GM19238 (cell line): Measurements from ENCODE around the gene WFDC10B.
"Not testable (repeated sequence)": the region's sequence is repeated elsewhere in the genome, so short reads cannot be mapped to it uniquely, and the experiment has no call there.

ENCODE experiments used
- DNase-seq: peaks from one replicate; pipeline ENCODE4 v3.0.0; 2011; ENCODE audit warnings: low spot score; ENCODE audit not compliant: insufficient read length

The WFDC10B gene

DNA sequence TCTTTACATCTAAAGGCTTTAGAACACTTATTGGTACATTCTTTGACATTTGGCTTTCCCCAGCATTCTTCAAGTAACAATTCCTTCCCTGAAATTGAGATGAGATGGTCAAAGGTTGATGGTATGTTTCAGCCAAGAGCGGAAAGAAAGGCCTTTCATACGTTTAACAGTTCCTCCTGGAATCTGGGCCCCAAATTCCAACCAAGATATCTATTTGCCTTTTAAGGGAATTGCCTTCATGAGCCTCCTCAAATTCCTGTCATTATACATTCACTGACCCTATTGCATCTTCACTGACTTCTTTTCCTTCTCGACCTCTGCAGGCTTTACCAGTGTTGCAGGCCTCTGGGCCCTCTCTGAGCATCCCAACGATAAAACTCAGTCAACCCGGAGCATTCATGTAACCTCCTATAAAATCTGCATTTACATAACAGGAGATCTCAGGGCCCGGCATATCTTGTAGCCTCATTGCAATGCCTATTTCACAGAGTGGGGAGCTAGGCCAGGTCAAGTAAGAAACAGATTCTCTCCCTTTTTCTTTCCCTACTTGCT lies 55.4 kb downstream of the WFDC10B start:
- no peak for DNase-seq

GRCh38 chr20:45647441-45648050 lies 57.3 kb downstream of the WFDC10B start:
- DNase-seq = no peak

- DNase-seq = no peak
These were observed 57.9 kb downstream of the WFDC10B start for GRCh38 chr20:45646875-45647274.

DNA sequence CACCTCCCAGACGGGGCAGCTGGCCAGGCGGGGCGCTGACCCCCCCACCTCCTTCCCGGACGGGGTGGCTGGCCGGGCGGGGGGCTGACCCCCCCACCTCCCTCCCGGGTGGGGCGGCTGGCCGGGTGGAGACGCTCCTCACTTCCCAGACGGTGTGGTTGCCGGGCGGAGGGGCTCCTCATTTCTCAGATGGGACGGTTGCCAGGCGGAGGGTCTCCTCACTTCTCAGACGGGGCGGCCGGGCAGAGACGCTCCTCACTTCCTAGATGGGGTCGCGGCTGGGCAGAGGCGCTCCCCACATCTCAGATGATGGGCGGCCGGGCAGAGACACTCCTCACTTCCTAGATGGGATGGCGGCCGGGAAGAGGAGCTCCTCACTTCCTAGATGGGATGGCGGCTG lies 59.0 kb downstream of the WFDC10B start:
- DNase-seq = not testable (repeated sequence)

DNA sequence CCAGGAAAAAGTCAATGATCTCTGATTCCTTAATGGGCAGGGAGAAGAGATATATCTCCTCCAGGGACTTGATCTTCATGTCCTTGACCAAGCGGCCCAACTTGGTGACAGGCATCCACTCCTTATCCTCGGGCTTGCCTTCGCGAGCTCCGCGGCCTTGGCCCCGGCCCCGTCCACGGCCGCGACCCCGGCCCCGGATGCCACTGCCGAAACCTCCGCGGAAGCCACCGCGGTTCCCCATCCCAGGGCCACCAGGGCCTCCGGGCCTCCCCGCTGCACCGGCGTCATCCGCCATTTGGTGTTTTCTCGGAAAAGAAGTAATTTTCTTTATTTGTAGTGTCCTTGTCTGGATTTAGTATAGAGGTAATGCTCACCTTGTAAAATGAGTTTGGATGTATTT lies 63.7 kb downstream of the WFDC10B start:
- not testable (repeated sequence) for DNase-seq

DNA sequence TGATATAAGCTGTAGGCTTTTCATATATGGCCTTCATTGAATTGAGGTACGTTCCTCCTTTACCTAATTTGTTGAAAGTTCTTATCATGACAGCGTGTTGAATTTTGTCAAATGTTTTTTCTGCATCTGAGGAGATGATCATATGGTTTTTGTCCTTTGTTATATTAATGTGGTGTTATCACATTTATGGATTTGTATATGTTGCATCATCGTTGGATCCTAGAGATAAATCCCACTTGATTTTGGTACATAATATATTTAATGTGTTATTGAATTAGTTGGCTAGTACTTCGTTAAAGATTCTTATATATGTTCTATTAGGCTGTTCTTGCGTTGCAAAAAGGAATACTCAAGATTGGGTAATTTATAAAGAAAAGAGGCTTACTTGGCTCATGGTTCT lies 65.1 kb downstream of the WFDC10B start:
- no peak for DNase-seq

DNA sequence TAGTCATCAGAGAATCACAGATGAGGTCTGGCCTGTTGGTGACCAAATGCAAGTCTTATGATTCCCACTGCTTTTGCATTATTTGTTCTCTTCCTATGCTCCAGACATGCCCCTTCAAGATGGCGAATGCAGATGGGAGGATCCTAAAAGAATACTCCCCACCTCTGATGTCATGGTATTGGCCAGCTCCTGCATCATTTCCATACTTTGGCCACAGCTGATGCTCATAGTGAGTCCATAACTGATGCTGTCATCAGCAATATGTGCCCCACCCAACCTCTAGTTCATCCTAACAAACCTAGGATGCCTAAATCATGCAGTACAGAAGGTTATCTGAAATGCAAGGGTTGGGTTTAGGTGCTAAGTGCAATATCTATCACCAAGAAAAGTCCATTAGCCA lies 68.3 kb downstream of the WFDC10B start:
- DNase-seq = no peak
